Measurements from ENCODE around the gene FBXO15.

GRCh38 chr18:74116633-74117554 lies 30.7 kb downstream of the FBXO15 start:
- peak in 1 of 5 experiments; percentile 7 for TF ChIP-seq CTCF (IDR thresholded peaks at IDR 0.05 in 4 of 5, conservative IDR thresholded peaks at IDR 0.05 in 1 of 5)
- no peak for TF ChIP-seq POLR2A (IDR thresholded peaks at IDR 0.05)
